ENCODE results near the gene ADAMTSL3.

DNA sequence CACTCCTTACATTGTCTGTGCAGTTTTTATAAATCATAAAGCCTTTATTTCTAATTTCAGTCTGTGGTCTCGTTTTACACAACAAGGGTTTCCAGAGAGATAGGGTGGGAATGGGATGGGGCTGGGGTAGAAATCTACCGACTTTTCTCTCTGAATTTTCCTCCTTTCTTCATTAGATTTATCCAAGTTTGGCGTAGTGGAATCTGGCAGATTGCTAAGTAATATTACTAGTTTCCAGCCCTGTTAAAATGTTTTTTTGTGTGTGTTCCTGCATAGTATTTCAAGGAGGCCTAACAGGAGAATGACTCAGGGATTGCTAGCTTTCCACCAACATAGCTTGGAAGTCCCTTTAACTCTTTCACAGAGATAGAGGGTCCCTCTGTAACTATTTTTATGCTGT, 396.2 kb downstream of the ADAMTSL3 start:
- TF ChIP-seq, protein P1, sequence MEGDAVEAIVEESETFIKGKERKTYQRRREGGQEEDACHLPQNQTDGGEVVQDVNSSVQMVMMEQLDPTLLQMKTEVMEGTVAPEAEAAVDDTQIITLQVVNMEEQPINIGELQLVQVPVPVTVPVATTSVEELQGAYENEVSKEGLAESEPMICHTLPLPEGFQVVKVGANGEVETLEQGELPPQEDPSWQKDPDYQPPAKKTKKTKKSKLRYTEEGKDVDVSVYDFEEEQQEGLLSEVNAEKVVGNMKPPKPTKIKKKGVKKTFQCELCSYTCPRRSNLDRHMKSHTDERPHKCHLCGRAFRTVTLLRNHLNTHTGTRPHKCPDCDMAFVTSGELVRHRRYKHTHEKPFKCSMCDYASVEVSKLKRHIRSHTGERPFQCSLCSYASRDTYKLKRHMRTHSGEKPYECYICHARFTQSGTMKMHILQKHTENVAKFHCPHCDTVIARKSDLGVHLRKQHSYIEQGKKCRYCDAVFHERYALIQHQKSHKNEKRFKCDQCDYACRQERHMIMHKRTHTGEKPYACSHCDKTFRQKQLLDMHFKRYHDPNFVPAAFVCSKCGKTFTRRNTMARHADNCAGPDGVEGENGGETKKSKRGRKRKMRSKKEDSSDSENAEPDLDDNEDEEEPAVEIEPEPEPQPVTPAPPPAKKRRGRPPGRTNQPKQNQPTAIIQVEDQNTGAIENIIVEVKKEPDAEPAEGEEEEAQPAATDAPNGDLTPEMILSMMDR (IDR thresholded peaks at IDR 0.05), result no peak
- no peak for TF ChIP-seq POLR2A (IDR thresholded peaks at IDR 0.05)

All from lower leg skin (tissue), 3 donors.